ENCODE data around the gene ZNF611. TPM values are rescaled to one million over a fixed set of nuclear protein-coding genes. Genes with fewer than 3 reads are reported as not detected.

ZNF611 gene
- total and polyA plus RNA-seq, 7 donors, result 1.4 to 9.2 (median 4.1) TPM

GRCh38 chr19:52659013-52659412 lies 75.8 kb downstream of the ZNF611 start:
- DNase-seq (no peak), ATAC-seq (no peak)
- Histone ChIP-seq H3K9me3 (no peaks in the 10 kb centered on the region), H3K27ac (no peak overlapping the region), H3K4me1 (no peaks in the 10 kb centered on the region), H3K36me3 (ENCODE audit: insufficient read depth in 1 of 2, low read depth in 1 of 2) (peaks cover 0 to 32% of the 10 kb centered on the region in 2 donors), H3K27me3 (ENCODE audit: insufficient read depth in 3 of 3, low read length in 2 of 3) (no peaks in the 10 kb centered on the region), H3K4me3 (no peak overlapping the region)
- TF ChIP-seq, protein P1, sequence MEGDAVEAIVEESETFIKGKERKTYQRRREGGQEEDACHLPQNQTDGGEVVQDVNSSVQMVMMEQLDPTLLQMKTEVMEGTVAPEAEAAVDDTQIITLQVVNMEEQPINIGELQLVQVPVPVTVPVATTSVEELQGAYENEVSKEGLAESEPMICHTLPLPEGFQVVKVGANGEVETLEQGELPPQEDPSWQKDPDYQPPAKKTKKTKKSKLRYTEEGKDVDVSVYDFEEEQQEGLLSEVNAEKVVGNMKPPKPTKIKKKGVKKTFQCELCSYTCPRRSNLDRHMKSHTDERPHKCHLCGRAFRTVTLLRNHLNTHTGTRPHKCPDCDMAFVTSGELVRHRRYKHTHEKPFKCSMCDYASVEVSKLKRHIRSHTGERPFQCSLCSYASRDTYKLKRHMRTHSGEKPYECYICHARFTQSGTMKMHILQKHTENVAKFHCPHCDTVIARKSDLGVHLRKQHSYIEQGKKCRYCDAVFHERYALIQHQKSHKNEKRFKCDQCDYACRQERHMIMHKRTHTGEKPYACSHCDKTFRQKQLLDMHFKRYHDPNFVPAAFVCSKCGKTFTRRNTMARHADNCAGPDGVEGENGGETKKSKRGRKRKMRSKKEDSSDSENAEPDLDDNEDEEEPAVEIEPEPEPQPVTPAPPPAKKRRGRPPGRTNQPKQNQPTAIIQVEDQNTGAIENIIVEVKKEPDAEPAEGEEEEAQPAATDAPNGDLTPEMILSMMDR (IDR thresholded peaks at IDR 0.05), result no peak
- WGBS, 3 donors, result 66 to 80% (median 76%) methylated on average over 14 of the region's 14 CpGs
- intact Hi-C loops (cut with DNase I), result no loop called here

DNA sequence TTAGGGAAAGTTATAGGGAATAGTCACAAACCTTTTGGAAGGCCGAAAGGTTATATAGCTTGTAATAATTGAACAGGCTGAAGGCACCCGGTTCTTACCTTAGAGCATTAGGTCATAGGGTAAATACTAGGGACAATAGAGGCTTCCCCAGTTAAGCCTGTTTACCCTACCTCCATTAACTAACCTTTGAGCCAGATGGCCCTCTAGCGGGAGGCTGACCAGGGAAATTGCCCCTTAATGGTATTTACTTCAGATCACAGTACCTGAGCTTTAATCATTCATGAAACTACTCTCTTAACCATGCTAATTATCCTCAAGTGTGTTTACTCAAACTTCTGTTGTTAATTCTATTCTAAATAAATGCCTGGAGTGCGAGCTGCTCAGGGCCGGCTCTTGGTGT lies 76.2 kb downstream of the ZNF611 start:
- 64 to 80% (median 72%) methylated on average over 5 of the region's 5 CpGs for WGBS, 3 donors
- Histone ChIP-seq H3K4me3 (no peak overlapping the region), H3K4me1 (no peaks in the 10 kb centered on the region), H3K27ac (no peak overlapping the region), H3K36me3 (ENCODE audit: insufficient read depth in 1 of 2, low read depth in 1 of 2) (peaks cover 0 to 36% of the 10 kb centered on the region in 2 donors), H3K27me3 (ENCODE audit: insufficient read depth in 3 of 3, low read length in 2 of 3) (no peaks in the 10 kb centered on the region), H3K9me3 (no peaks in the 10 kb centered on the region)
- intact Hi-C loops (cut with DNase I), result no loop called here
- ATAC-seq (no peak), DNase-seq (no peak)
- TF ChIP-seq, protein P1 (IDR thresholded peaks at IDR 0.05), result no peak

- TF ChIP-seq, protein P1 (IDR thresholded peaks at IDR 0.05), result no peak
- H3K36me3 ChIP-seq (ENCODE audit: insufficient read depth in 1 of 2, low read depth in 1 of 2), result peaks cover 0 to 32% of the 10 kb centered on the region in 2 donors
- 96 to 99% (median 97%) methylated on average over 4 of the region's 4 CpGs for WGBS, 3 donors
- no peak overlapping the region for H3K27ac ChIP-seq
- H3K27me3 ChIP-seq (ENCODE audit: insufficient read depth in 3 of 3, low read length in 2 of 3), result peaks cover 0 to 2% (median 0%) of the 10 kb centered on the region in 3 donors
- H3K4me1 ChIP-seq, result no peaks in the 10 kb centered on the region
- ATAC-seq (no peak), DNase-seq (no peak)
- H3K4me3 ChIP-seq, result no peak overlapping the region
- H3K9me3 ChIP-seq, result no peaks in the 10 kb centered on the region
- intact Hi-C loops (cut with DNase I), result no loop called here
These were observed 81.7 kb downstream of the ZNF611 start for GRCh38 chr19:52653161-52653560.

Other genes starting within 250 kb of the ZNF611 start
- gene ZNF808, start 207.4 kb downstream of the ZNF611 start, total RNA-seq, result 10 to 100 TPM in 2 of 4 donors, 1 to 10 TPM in 2; 7.5 to 12.6 (median 10.1) TPM
- 1 to 10 TPM in 2 of 3 donors, under 1 TPM in 1; 0.83 to 8.4 (median 2.0) TPM for gene ZNF808, start 207.4 kb downstream of the ZNF611 start, polyA plus RNA-seq
- 10 to 100 TPM in 1 of 4 donors, 1 to 10 TPM in 3; 4.5 to 10.3 (median 7.9) TPM for gene ZNF701, start 164.8 kb downstream of the ZNF611 start, total RNA-seq
- gene ZNF701, start 164.8 kb downstream of the ZNF611 start, polyA plus RNA-seq, result 10 to 100 TPM in 1 of 3 donors, 1 to 10 TPM in 2; 2.0 to 10.5 (median 3.6) TPM
- gene ZNF83, start 96.7 kb downstream of the ZNF611 start, total RNA-seq, result 10 to 100 TPM in 1 of 4 donors, 1 to 10 TPM in 3; 3.9 to 11.5 (median 4.5) TPM
- gene ZNF83, start 96.7 kb downstream of the ZNF611 start, polyA plus RNA-seq, result 10 to 100 TPM in 1 of 3 donors, 1 to 10 TPM in 2; 4.5 to 10.2 (median 7.7) TPM
- gene ZNF600, start 51.7 kb upstream of the ZNF611 start, total RNA-seq, result 1 to 10 TPM in 3 of 4 donors, under 1 TPM in 1; 0.71 to 2.4 (median 2.0) TPM
- gene ZNF600, start 51.7 kb upstream of the ZNF611 start, polyA plus RNA-seq, result 1 to 10 TPM in 2 of 3 donors, under 1 TPM in 1; 0.82 to 3.0 (median 1.5) TPM
- 1 to 10 TPM; 2.4 to 8.1 (median 3.4) TPM for gene ZNF28, start 86.6 kb upstream of the ZNF611 start, total RNA-seq
- gene ZNF28, start 86.6 kb upstream of the ZNF611 start, polyA plus RNA-seq, result 1 to 10 TPM in 2 of 3 donors, under 1 TPM in 1; 0.52 to 7.8 (median 2.8) TPM
- 1 to 10 TPM; 3.0 to 8.5 (median 5.2) TPM for gene ZNF468, start 122.6 kb upstream of the ZNF611 start, total RNA-seq
- 10 to 100 TPM in 1 of 3 donors, 1 to 10 TPM in 2; 3.2 to 11.4 (median 5.4) TPM for gene ZNF468, start 122.6 kb upstream of the ZNF611 start, polyA plus RNA-seq
- 1 to 10 TPM; 2.1 to 8.8 (median 6.8) TPM for gene ZNF320, start 162.6 kb upstream of the ZNF611 start, total RNA-seq
- 1 to 10 TPM; 3.7 to 8.2 (median 3.7) TPM for gene ZNF320, start 162.6 kb upstream of the ZNF611 start, polyA plus RNA-seq
- under 1 TPM; 0.32 to 0.67 (median 0.48) TPM for gene ZNF888, start 188.4 kb upstream of the ZNF611 start, total RNA-seq
- 1 to 10 TPM in 1 of 3 donors, under 1 TPM in 2; 0.13 to 1.0 (median 0.49) TPM for gene ZNF888, start 188.4 kb upstream of the ZNF611 start, polyA plus RNA-seq
- 1 to 10 TPM; 2.4 to 2.7 (median 2.6) TPM for gene ZNF816, start 227.8 kb upstream of the ZNF611 start, total RNA-seq
- gene ZNF816, start 227.8 kb upstream of the ZNF611 start, polyA plus RNA-seq, result 1 to 10 TPM; 1.8 to 9.1 (median 3.5) TPM